PC-3 (cell line): Measurements from ENCODE around the gene MSH6. TPM values are rescaled to one million over a fixed set of nuclear protein-coding genes. Genes with fewer than 3 reads are reported as not detected.

Experiments
- total RNA-seq: library from RNA; depleted of rRNA; stranded (reverse); fragments of >200 nt; gene quantifications from 2 replicates; pipeline ENCODE4 v1.2.3, GENCODE V29; 2014; rRNA removed

Gene MSH6
- total RNA-seq, 1 experiment from 2014 or later, result 84.9 TPM

Other genes starting within 250 kb of the MSH6 start
- 0.04 and 0.12 TPM in 2 replicates for gene KCNK12, start 212.2 kb upstream of the MSH6 start, total RNA-seq
- 34.8 and 39.6 TPM in 2 replicates for gene FBXO11, start 123.4 kb downstream of the MSH6 start, total RNA-seq